Mucosa of rectum (tissue), 2 donors: ENCODE measurements around the gene HSPA1B.
"Not testable (repeated sequence)": the region's sequence is repeated elsewhere in the genome, so short reads cannot be mapped to it uniquely, and the experiment has no call there.

Experiments
- H3K27ac ChIP-seq, 2 donors: one replicate each; pipeline ENCODE4 v1.7.0; 2013; ENCODE audit warnings: inconsistent platforms in 2 of 2, low read depth in 2 of 2, low read length in 2 of 2
- H3K27me3 ChIP-seq, 2 donors: one replicate each; pipeline ENCODE4 v1.7.0; 2013; ENCODE audit warnings: low read length in 2 of 2; ENCODE audit not compliant: control insufficient read depth in 2 of 2, insufficient read depth in 2 of 2
- H3K36me3 ChIP-seq, 2 donors: one replicate each; pipeline ENCODE4 v1.7.0; 2013; ENCODE audit warnings: low read length in 2 of 2; ENCODE audit not compliant: control insufficient read depth in 2 of 2, insufficient read depth in 2 of 2
- H3K4me1 ChIP-seq, 2 donors: one replicate each; pipeline ENCODE4 v1.7.0; 2013; ENCODE audit warnings: low read length in 2 of 2, mild to moderate bottlenecking in 1 of 2; ENCODE audit not compliant: control insufficient read depth in 2 of 2, insufficient read depth in 2 of 2
- H3K4me3 ChIP-seq, 2 donors: one replicate each; pipeline ENCODE4 v1.7.0; 2013; ENCODE audit warnings: low read length in 2 of 2
- H3K9ac ChIP-seq, 2 donors: one replicate each; pipeline ENCODE4 v1.7.0; 2013; ENCODE audit warnings: low read length in 2 of 2, low read depth in 1 of 2, mild to moderate bottlenecking in 1 of 2
- H3K9me3 ChIP-seq, 2 donors: one replicate each; pipeline ENCODE4 v1.7.0; 2013; ENCODE audit warnings: low read length in 2 of 2; ENCODE audit not compliant: control insufficient read depth in 2 of 2
- donor health status: healthy.
- donor health status: Normal muscosa, but diverticular disease.

HSPA1B gene

DNA sequence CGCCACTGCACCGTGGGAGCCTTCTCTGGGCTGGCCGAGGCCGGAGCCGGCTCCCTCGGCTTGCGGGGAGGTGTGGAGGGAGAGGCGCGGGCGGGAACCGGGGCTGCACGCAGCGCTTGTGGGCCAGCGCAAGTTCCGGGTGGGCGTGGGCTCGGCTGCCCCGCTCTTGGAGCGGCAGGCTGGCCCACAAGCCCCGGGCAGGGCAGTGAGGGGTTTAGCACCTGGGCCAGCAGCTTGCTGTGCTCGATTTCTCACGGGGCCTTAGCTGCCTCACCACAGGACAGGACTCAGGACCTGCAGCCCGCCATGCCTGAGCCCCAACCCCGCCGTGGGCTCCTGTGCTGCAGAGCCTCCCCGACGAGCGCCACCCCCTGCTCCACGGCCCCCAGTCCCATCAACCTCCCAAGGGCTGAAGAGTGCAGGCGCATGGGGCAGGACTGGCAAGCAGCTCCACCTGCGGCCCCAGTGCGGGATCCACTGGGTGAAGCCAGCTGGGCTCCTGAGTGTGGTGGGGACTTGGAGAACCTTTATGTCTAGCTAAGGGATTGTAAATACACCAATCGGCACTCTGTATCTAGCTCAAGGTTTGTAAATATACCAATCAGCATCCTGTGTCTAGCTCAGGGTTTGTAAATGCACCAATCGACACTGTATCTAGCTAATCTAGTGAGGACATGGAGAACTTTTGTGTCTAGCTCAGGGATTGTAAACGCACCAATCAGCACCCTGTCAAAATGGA, 24.6 kb downstream of the HSPA1B start:
- H3K27ac ChIP-seq, H3K9me3 ChIP-seq, H3K4me3 ChIP-seq, H3K9ac ChIP-seq, H3K4me1 ChIP-seq, H3K27me3 ChIP-seq, H3K36me3 ChIP-seq: not testable (repeated sequence)

DNA sequence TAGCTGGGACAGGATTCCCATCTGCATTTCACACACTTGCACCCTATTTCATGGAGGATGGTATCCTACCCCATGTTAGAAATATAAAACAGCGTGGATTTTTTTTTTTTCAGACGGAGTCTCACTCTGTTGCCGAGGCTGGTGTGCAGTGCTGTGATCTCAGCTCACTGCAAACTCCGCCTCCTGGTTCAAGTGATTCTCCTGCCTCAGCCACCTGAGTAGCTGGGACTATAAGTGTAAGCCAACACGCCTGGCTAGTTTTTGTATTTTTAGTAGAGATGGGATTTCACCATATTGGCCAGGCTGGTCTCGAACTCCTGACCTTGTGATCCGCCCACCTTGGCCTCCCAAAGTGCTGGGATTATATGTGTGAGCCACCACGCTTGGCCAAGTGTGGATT, 30.2 kb downstream of the HSPA1B start:
- H3K27ac ChIP-seq, H3K9me3 ChIP-seq, H3K9ac ChIP-seq, H3K4me1 ChIP-seq, H3K27me3 ChIP-seq, H3K4me3 ChIP-seq: not testable (repeated sequence)
- H3K36me3 ChIP-seq: peaks cover 19 to 32% of the 10 kb centered on the region in 2 donors

DNA sequence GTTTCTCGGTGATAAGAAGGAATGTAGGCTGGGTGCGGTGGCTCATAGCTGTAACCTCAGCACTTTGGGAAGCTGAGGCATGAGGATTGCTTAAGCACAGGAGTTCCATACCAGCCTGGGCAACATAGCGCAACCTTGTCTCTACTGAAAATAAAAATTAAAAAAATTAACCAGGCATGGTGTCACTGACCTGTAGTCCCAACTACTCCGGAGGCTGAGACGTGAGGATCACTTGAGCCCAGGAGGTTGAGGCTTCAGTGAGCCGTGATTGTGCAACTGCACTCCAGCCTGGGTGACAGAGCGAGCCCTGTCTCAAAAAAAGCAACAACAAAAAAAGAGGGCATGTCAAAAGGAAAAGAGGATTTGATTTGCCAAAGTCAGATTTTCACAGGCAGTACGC, 31.2 kb downstream of the HSPA1B start:
- peaks cover 22 to 33% of the 10 kb centered on the region in 2 donors for H3K36me3 ChIP-seq
- no peak overlapping the region for H3K27ac ChIP-seq
- peaks cover 9% of the 10 kb centered on the region in 2 donors for H3K4me1 ChIP-seq
- H3K9ac ChIP-seq: no peak overlapping the region
- H3K27me3 ChIP-seq: no peaks in the 10 kb centered on the region
- no peaks in the 10 kb centered on the region for H3K9me3 ChIP-seq
- H3K4me3 ChIP-seq: no peak overlapping the region

DNA sequence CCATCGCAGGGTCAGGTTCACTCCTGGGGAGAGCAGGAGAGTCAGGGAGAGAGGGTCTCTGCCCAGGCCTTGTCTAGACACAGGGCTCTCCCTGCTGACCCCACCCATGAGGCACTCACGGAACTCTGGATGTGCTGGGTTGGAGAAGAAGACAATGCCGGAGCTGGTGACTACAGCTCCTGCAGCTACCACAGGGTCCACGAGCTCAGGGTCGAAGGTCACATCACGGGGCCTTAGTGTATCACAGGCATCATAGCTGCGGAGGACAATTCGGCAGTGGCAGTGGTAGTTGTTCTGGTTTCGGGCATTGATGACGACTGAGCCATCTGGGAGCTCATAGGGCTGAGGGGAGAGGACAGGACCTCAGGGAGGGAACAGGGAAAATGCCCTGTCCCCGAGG, 32.4 kb downstream of the HSPA1B start:
- H3K27me3 ChIP-seq: no peaks in the 10 kb centered on the region
- no peak overlapping the region for H3K9ac ChIP-seq
- no peak overlapping the region for H3K4me3 ChIP-seq
- no peak overlapping the region for H3K27ac ChIP-seq
- no peaks in the 10 kb centered on the region for H3K9me3 ChIP-seq
- H3K4me1 ChIP-seq: peaks cover 9% of the 10 kb centered on the region in 2 donors
- peaks cover 26 to 38% of the 10 kb centered on the region in 2 donors for H3K36me3 ChIP-seq

DNA sequence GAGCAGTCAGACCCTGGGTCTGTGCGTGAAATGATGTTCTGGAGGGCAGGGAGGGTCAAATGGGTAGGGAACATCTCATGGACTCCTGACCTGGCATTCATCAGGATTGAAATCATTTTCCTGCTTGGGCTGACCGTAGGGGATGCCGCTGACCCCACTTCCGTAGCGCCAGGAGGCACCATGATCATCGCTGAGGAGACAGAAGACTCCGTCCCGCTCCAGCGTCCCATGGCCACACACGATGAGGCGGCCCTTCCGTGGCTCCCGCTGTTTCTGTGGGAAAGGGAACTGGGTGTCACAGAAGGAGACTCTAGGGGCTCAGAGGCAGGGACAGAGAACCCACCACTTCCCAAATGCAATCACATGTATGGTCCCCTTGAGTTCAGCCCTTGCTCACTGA, 32.8 kb downstream of the HSPA1B start:
- H3K27ac ChIP-seq: no peak overlapping the region
- peaks cover 30 to 42% of the 10 kb centered on the region in 2 donors for H3K36me3 ChIP-seq
- no peaks in the 10 kb centered on the region for H3K27me3 ChIP-seq
- no peak overlapping the region for H3K9ac ChIP-seq
- no peak overlapping the region for H3K4me3 ChIP-seq
- peaks cover 9% of the 10 kb centered on the region in 2 donors for H3K4me1 ChIP-seq
- no peaks in the 10 kb centered on the region for H3K9me3 ChIP-seq

DNA sequence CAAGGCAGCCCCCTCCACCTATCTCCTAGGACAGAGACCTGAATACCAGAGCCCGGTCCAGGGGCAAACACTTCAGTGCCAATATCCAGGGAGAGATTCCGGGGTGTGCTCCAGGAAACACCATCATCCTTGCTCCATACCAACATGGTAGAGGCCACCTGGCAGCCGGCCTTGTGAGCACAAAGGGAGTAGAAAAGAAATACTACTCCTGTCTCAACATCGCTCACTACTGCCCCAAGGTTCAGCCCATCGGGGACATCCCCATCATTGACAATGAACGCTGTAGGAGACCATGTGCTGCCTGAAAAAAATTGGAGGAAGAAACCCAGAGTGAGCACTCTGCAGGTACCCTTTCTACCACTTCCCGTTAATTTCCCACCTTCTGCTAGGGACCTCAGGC, 33.6 kb downstream of the HSPA1B start:
- Histone ChIP-seq H3K4me1 (peaks cover 9% of the 10 kb centered on the region in 2 donors), H3K4me3 (no peak overlapping the region), H3K9ac (no peak overlapping the region), H3K27ac (no peak overlapping the region), H3K27me3 (no peaks in the 10 kb centered on the region), H3K9me3 (no peaks in the 10 kb centered on the region), H3K36me3 (peaks cover 38 to 49% of the 10 kb centered on the region in 2 donors)

DNA sequence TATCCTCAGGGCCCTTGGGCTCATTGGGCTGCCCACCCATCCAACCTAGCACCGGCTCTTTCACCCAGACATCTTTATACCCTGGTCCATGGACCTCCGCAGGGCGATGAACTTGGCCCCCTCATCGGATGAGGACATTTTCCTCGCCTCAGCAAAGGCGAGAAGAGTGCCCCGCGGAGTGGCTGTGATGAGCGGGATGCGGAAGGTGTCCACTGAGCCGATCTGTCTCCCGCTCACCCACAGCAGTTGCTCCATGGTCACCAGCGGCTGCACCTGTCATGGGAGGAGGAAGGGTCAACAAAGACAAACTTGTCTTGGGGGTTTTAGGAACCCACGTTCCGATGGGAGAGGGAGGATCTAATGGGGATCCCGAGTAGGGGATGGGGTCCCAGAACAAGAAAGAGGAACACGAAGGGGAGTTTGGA, 34.4 kb downstream of the HSPA1B start:
- H3K9ac ChIP-seq: peak overlapping the region; percentile 80 to 85
- H3K9me3 ChIP-seq: no peaks in the 10 kb centered on the region
- peak overlapping the region in 1 of 2 donors; percentile 87 for H3K27ac ChIP-seq
- H3K36me3 ChIP-seq: peaks cover 41 to 50% of the 10 kb centered on the region in 2 donors
- H3K4me1 ChIP-seq: peaks cover 9% of the 10 kb centered on the region in 2 donors
- no peaks in the 10 kb centered on the region for H3K27me3 ChIP-seq
- H3K4me3 ChIP-seq: peak overlapping the region; percentile 89 to 90

DNA sequence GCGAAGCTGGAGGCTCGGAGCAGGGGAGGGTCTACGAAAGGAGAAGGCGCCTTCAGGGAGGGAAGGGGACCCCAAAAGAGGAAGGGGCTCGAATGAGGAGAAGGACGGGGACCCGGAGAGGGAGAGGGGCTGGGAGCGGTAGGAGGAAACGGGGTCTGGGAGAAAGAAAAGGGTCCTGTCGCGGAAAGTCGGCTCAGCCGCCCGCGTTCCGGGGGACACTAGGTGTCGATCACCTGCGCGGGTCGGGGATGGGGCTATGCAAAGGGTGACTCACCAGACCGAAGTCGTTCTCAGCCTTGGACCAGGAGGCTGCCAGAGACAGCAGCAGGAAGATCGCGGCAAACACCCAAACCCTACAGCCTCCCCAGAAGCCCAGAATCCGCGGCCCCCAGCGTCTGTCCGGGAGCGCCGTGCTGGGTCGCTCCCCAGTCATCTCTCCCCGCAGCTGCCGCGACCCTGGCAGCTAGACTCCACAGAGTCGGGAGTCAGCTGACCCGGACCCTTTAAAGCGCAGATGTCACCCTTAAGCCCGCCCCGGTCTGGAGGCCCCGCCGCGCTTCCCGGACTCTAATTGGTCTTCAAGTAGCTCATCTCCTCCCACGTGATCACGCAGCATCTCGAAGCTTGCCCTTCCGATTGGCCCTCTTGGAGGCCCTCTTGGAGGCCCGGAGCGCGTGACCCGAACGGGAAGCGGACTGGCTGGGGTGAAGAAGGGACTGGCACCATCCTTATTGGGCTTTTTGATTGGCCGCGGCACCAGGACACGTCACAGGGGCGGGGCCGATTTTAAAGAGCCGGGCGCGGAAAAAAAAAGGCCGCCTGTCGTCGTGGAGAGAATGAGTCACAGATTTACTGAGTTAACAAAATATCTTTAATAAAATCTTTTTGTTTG, 35.1 kb downstream of the HSPA1B start, which contains the start of gene NEU1:
NEU1 (minus strand) TSS at position 478 of the 892 bp plus-strand sequence; CDS start at position 433, 45 bp downstream.
- peak within 1 kb of the TSS; percentile 80 to 85 for H3K9ac ChIP-seq
- H3K36me3 ChIP-seq: peaks cover 43 to 45% of the 10 kb centered on the region in 2 donors
- H3K9me3 ChIP-seq: no peaks in the 10 kb centered on the region
- peaks cover 9% of the 10 kb centered on the region in 2 donors for H3K4me1 ChIP-seq
- H3K4me3 ChIP-seq: peak within 1 kb of the TSS; percentile 89 to 90
- H3K27ac ChIP-seq: peak within 1 kb of the TSS; percentile 70 to 87
- no peaks in the 10 kb centered on the region for H3K27me3 ChIP-seq

DNA sequence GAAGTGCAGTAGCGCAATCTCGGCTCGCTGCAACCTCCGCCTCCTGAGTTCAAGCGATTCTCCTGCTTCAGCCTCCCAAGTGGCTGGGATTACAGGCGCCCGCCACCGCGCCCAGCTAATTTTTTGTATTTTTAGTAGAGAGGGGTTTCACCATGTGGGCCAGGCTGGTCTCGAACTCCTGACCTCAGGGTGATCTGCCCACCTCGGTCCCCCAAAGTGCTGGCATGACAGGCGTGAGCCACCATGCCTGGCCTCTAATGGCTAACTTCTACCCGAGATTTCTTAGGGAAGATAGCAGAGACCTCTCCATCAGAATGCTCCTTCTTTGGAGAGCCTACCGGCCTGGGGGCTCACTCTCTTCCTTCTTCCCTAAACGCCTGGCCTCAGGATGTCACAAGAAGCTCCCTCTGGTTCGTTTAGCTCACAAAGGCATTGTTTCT, 36.6 kb downstream of the HSPA1B start:
- H3K27ac ChIP-seq, H3K9me3 ChIP-seq, H3K9ac ChIP-seq, H3K27me3 ChIP-seq, H3K4me1 ChIP-seq: not testable (repeated sequence)
- peak overlapping the region; percentile 68 to 73 for H3K4me3 ChIP-seq
- peaks cover 49 to 50% of the 10 kb centered on the region in 2 donors for H3K36me3 ChIP-seq

DNA sequence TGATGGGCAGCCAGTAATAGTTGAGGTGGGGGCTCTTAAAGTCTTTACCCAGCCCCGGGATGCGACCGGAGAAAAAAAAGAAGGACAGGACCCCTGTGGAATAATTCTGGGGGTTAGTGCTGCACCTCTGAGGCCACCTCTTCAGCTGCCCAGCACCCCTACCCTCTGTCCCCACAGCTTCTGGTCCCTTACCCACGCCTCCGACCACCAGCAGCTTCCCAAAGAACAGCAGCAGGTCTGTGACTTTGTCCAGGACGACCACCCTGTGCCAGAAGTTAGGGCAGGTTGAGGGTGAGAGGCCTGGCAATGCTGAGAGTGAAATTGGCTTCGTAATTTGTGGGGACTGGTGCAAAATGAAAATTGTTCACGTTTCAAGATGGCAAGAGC, 37.3 kb downstream of the HSPA1B start:
- no peak overlapping the region for H3K4me3 ChIP-seq
- no peak overlapping the region for H3K9ac ChIP-seq
- no peaks in the 10 kb centered on the region for H3K9me3 ChIP-seq
- no peaks in the 10 kb centered on the region for H3K27me3 ChIP-seq
- H3K4me1 ChIP-seq: peaks cover 9% of the 10 kb centered on the region in 2 donors
- H3K36me3 ChIP-seq: peaks cover 45 to 47% of the 10 kb centered on the region in 2 donors
- H3K27ac ChIP-seq: no peak overlapping the region
